Stimulated activated CD8-positive, alpha-beta memory T cell treated with anti-CD3 and anti-CD28 coated beads, Interleukin-15, amount 100 ng/mL, for 24 hours (primary cell): Measurements from ENCODE around the gene DOCK1.
"Not testable (repeated sequence)": the region's sequence is repeated elsewhere in the genome, so short reads cannot be mapped to it uniquely, and the experiment has no call there.

Source experiments
- DNase-seq: peaks from one replicate; pipeline ENCODE4 v3.0.0-alpha.2; 2020; ENCODE audit warnings: low read depth

The DOCK1 gene

DNA sequence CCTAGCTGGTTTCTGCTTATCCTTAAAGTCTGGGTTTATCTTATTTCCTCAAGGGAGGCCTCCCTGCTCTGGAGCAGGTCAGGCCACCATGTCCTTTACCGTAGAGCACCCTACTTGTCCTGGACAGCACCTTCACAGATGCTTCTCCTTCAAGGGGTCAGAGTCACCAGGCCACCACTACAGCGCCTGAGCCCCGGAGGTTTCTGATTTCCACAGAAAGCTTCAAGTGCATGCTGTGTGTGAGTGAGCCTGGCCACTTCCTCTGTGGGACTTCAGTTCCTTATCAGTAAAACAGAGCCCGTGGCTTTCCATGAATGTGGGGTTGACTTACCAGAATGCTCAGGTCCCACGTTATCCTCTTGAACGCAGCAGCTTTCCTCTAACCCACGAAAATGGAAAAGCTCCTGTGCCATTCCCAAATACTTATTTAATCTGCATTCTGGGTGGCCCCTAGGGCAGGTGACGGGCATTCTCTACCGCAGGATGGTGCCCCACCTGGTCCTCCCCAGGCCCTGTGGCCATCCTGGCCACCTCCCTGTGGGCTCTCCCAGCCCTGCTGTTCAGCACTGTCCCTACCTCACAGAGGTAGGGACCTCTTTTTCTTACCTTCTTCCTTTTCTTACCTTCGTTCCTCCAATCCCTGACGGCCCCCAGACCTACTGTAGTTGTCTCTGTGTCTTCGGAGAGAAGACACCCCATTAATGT, 1.4 kb upstream of the DOCK1 start:
- no peak for DNase-seq

DNA sequence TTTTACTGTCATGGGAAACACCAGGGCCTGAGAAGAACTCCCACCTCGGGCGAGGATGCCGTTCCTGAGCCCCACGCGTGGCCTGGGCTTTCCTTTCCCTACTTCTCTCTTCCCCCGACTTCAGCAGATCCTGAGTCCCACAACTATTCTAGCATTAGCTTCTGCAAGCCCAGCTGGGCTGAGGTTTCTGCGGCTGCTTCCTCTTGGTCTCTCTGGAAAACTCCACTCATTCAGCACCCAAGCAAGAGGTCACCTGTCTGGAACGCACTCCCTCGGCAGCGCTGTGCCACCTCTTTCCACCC, 761 bp upstream of the DOCK1 start:
- no peak for DNase-seq

DNA sequence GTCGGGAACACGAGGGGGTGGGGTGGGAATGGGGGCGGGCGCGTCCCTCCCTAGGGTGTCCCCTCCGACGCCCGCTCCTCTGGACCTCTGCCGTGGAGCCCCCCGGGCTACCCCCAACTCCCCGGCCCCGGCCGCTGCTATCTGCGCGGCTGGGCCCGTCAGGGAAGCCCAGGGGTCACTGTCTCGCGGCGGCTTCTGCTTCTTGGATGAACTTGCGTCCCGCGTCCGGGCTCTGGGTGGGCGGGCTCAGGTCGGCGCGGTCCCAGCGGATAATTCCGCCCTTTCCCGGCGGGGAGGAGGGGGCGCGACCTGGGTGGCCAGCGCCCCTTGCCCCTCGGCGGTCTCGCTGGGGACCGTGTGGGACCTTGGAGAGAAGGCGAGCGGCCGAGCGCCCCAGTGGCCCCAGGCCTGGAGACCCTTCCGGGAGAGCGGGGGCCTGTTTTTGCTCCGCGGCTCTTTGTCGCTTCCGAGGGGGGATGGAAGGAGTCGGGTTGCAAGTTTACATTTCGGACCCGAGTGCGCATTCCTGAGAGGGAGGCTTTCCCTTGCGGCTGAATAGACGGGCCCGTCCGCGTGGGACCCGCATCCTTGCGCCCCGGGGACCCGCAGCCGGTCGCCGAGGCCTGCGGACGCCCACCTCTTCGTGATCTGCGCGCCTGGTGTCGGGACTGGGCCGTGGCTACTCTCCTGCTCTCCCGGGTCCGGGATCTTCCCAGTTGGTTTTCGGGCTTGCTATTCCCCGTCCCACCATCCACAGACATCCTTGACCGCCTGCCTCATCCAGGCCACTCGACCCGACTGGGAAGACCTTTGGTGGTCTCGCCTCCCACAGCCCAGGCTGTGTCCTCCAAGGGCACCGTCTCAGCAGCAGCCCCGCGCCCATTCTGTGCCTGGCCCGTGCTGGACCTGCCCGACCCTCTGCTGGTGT, 812 bp downstream of the DOCK1 start:
- DNase-seq = no peak

DNA sequence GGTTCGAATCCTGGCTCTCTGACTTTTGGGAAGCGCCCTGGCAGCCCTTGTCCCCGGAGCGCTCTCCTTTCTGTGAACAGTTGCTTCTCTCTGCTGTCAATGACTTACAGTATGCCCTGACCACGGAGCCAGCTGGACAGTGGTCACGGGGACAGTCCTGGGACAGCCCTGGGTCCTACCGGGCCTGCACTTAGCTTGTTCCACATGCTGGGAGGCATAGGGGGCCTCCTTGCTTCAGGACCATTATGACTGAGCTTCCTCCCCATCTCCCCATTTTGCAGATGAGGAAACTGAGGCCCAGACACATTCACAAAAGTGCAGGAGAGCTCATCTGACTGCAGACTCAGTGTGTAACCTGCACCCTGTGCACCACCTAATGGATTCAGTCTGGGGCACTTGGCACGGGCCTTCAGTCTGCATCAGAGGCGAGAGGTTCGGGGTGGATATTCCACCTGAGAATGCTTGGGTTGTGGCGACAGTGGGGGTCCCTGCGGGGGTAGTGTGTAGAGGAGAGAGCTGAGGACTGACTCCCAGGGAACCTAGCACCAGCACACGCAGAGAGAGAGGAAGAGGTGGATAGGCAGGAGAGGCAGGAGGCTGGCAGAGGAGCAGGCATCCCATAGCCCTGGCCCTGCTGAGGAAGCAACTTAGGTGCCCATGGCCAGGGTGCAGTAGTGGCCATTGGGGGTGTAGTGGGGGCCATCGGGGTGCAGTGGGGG, 1.6 kb downstream of the DOCK1 start:
- DNase-seq = no peak

DNA sequence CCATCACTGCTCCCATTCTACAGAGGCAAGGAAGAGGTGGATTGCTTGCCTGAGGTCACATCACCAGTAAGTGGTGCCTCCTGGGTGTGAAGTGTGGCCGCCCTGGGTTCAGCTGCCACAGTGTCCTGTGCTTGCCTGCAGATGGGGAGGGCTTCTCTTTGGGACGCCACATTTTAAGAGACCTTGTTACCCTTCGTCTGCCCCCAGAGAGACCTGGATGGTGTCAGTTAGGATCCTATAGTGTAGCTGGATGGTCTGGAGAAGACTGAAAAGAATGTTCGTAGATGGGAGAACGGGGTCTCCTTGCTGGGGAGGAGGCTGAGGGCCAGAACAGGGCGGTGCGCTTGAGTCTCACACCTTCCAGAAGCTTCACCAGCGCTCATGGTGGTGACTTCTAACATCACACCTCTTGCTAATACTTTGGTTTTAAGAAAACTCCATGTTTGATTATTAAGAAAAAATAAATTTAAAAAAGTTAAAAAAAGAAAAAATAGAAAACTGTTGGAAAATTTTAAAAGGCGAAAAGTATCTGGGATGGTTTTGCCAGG, 2.3 kb downstream of the DOCK1 start:
- DNase-seq = no peak

DNA sequence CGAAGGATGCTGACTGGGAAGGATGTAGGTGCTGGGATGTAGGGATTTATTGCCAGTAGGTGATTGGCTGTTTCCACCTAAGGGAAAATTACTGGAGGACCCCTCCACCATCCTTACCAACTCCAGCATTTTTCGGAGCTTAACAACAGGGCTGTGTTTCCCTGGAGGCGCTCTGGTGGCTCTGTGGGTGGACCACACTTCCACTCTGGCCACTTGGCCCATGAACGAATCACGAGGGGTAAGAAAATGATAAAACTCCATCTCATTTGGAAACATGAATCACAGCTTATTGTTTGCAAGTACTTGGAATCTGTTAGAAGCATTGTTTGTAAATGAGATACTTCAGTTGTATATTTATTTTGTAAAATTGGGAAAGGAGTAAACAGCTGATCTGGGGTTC, 3.0 kb downstream of the DOCK1 start:
- no peak for DNase-seq

DNA sequence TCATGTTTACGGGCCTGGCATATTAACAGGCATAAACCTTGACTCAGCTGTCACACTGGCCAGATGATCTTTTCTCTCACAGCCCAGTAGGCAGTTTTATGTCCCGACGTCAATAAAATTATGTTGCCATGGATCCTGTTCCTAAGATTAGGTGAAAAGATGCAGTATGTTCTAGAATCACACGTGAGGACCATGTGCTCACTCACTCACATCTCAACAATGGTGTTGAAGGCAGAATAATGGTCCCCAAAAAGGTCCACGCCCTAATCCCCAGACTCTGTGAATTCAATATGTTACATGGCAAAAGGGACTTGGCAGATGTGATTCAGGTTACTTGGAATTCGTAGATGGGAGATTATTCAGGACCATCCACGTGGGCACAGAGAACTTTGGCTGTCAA, 3.5 kb downstream of the DOCK1 start:
- DNase-seq = no peak

DNA sequence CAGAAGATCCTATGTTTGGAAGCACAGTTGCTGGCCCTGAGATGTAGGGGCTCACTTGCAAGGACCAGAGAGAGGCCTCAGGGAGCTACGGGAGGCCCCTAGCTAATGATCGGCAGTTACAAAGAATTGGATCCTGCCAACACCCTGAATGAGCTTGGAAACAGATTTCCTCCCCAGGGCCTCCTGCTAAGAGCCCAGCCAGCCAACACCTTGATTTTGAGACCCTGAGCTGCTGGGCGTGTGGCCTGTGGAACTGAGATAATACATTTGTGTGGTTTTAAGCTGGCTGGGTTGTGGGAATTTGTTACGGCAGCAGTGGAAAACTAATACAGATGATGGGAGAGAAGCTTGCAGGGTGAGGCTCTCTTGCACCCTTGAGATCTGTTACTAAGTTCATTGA, 3.9 kb downstream of the DOCK1 start:
- no peak for DNase-seq

DNA sequence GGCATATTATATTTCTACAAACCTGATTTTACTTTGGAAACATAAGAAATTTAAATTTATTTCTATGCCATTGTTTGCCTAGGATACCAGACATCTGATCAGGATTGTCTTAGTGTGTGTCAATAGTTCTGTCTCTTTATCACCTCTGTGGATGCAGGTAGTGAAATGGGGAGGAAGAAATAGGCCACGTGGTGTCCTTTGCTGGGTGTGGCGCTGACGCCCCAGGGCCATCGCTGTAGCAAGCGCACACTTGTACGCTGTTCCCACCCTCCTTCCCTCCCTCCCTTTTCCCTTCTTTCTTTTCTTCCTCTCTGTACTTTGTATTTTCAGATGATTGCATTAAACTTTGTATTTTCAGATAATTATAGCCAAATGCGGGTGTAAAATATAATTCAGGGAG, 5.0 kb downstream of the DOCK1 start:
- no peak for DNase-seq

DNA sequence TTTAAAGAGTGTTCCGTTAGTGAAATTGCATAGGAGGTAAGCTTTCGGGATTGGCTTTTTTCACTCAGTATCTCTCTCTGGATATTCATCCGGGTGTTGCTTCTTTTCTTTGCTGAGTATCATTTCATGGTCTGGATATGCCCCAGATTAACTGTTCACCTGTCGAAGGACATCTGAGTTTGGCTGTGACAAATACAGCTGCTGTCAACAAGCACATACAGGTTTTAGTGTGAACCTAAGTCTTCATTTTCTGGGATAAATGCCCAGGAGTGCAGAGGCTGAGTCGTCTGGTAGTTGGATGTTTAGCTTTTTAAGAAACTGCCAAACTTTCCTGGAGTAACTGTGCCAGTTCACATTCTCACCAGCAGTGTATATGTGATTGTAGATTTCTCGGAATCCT, 5.6 kb downstream of the DOCK1 start:
- no peak for DNase-seq

DNA sequence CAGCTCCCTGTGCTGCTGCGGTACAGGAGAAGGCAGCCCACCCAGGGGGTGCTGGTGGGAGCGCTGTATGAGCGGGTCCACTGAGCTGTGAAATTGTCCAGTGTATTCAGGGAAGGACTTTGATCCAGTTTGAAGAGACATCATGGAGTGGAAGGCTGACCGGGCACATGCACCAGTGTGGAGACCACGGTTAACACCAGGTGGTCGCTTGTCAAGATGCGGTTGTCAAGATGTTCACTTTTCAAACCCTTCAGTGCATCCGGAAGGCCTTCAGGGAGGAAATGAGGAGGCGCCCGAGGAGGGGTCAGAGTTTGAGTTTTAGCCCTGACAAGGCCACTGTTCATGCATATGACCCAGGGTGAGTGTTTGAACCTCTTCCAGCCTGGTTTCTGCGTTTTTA, 6.1 kb downstream of the DOCK1 start:
- no peak for DNase-seq

DNA sequence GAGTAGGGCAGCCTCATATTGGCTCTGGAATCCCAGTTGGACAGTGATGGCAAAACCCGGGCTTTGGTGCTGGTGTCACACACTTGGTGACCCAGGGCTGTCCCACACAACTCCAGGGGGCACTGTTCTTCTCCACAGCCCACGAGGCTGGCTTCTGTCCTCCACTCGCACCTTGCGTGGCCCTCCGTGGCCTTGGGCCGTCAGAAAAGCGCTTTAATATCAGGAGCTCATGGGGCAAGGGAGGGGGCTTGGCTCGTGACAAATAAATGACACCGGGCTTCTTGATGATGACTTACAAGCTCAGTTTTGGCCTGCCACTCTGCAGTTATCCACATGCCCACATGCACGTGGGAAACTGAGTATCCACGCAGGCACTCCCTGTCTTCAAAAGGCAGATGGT, 8.1 kb downstream of the DOCK1 start:
- DNase-seq = no peak

DNA sequence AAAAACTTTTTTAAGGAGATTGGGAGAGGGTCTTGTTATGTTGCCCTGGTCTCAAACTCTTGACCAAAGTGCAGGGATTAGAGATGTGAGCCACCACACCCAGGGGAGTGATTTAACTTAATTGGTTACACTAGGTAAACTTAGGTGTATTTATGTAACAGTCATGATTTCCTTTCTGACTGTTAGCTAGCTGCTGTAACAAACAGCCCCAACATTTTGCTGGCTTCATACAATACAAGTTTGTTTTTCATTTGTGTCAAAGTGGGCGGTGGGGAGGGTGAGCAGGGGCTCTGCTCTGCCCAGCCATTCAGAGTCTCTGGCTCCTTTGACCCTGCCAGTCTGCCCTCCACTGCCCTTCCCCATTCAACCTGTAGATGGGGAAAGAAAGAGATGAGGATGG, 9.3 kb downstream of the DOCK1 start:
- no peak for DNase-seq

DNA sequence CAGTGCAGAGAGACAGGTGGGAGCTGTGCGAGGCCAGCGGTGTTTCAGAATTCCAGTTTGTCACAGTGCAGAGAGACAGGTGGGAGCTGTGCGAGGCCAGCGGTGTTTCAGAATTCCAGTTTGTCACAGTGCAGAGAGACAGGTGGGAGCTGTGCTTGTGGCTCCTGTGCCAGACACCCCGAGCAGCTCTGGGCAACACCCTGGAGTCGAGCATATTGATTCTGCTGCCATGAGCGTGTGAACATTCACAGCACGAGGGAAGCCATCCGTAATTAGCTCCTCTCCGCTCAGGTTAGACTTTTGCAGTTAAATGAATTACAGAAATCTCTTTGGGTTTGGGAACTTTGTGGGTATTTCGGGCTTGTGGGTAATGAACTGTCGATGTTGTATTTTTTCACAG, 11.7 kb downstream of the DOCK1 start:
- DNase-seq = not testable (repeated sequence)

DNA sequence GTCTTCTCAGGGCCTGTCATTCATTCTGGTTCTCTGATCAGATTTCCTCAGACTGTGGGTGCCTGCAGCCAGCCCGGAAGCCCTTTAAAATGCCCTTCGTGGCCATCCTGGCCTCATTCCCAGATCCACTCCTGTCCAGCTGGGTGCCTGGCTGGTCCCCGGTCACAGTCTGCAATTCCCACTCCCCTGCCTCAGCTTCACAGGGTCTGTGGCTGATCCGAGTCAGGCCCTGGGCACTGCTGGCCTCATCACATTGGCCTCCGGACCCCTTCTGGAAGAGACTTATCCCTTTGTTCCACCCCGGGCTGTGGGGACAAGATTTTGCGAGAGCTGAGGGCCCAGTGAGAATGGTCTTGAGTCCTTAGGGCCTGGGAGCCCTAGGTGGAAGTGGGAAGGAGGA, 12.1 kb downstream of the DOCK1 start:
- DNase-seq = no peak

DNA sequence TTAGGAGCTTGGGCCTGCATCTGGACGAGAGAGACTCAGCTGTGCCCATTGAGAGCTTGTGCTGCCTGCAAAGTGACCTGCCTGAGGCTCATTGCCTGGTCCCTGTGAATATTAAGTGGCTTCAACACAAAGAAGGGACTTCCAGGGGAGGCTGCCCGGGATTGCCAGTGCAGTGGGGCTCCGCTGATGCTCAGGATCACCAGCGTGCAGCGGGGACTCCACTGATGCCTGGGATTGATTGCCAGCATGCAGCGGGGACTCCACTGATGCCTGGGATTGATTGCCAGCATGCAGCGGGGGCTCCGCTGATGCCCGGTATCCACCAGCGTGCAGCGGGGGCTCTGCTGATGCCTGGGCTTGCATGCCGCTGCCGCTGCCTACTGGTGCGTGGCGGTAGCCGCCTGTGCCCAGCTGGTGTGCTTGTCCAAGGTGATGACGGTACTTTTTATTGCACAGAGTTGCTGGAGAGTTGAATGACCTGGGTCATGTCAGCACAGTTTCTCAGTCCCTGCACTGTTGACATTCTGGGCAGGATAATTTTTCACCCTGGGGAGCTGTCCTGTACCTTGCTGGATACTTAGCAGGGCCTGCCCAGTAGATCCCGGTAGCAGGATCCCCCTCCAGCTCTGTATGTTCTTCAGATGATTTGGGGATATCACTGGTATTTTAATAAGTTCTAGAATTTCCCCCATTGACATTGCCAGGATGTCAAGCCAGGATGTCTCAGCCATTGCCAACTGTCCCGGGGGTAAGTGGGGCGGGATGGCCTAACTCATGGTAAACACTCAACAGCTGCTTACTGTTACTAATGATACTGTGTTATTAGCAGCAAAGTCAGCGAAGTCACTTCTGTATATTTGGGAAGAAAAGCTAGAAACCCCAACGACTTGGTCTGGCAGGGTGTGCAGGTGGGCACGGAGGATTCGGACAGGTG, 13.0 kb downstream of the DOCK1 start:
- DNase-seq = no peak

DNA sequence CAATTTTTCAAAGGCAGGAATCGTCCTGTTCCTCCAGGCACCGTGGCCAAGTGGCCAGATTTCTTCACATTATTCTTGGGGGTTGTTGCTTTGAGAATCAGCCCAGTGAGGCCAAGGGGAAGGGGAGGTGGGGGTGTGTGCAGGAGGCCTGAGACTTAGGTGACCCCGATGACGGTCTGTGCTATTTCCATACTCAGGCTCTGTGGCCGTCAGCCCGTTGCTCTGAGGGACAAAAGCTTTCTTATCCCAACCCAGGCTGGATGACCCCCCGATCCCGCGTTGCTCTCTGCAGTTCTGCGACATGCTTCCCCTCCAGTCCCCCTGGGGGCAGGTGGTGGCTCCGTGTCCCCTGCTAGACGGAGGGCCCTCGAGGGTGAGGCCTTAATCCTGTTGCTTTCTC, 14.2 kb downstream of the DOCK1 start:
- DNase-seq = no peak

DNA sequence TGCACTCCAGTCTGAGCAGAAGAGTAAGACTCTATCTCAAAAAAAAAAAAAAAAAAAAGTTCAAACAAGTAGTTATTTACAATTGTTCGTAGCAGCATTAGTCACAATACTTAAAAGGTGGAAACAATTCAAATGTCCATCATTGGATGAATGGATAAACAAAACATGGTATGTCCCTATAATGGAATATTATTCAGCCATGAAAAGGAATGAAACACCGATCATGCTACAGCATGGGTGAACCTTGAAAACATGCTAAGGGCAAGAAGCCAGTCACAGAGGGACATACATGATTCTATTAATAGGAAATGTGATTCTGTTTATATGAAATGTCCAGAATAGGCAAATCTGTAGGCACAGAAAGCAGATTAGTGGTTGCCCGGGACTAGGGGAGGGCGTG, 15.9 kb downstream of the DOCK1 start:
- DNase-seq = no peak

DNA sequence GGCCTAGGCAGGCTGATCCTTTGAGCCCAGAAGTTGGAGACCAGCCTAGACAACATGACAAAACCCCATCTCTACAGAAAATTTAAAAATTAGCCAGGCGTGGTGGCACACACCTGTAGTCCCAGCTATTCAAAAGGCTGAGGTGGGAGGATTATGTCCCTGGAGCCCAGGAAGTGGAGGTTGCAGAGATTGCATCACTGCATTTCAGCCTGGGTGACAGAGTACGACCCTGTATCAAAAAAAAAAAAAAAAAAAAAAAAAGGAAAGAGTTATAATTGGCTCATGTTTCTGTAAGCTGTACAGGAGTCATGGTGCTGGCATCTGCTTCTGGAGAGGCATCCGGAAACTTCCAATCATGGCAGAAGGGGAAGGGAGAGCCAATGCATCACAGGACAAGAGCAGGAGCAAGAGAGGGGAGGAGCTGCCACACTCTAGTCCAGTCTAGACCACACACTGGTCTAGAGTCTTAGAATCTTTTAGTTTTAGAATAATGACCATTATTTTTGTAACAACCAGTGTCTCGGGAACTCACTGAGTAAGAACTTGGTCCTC, 16.8 kb downstream of the DOCK1 start:
- DNase-seq = no peak

DNA sequence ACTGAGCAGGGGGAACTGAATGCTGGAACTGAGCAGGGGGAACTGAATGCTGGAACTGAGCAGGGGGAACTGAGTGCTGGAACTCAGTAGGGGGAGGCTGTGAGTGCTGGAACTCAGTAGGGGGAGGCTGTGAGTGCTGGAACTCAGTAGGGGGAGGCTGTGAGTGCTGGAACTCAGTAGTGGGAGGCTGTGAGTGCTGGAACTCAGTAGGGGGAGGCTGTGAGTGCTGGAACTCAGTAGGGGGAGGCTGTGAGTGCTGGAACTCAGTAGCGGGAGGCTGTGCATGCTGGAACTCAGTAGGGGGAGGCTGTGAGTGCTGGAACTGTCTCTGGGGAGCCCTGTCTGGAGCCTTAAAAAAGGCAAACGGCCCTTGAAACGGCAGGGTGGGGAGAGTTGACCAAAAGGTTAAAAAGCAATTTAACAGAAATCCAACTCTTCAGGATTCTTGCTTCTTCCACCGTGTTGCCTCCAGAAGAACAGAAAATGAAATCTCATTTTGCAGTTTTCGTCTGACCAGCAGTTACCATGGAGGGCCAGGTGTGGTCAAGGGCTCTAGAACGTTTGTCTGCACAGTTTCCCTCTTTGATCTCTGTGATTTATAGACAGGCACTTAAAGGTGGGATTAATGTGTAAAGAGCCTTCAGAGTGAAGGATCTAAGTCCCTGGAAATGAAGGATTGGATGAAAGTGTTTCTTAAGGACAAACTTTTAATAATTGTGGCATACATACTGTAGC, 19.1 kb downstream of the DOCK1 start:
- no peak for DNase-seq

DNA sequence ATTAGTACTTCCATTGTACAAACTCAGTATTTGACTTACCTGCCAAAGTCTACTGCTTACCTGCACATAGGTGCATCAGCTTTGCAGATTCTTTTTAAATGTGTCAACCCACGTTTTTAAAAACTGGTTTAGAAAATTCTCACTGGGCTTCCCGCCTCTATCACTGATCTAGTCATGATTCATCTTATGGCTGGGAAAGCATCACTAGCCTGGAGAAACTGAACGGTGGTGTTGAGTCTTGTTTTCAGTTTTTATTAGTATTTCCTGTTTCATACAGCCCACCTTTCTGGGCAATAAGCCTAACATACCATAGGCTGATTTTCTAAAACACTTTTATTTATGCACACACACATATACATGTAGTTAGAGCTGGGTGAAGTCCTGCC, 19.7 kb downstream of the DOCK1 start:
- DNase-seq = no peak
